ENCODE data around the gene ATOH8. TPM values are rescaled to one million over a fixed set of nuclear protein-coding genes. Genes with fewer than 3 reads are reported as not detected.

ATOH8 gene
- total and polyA plus RNA-seq, 11 donors, result 11.8 to 103 (median 19.0) TPM

DNA sequence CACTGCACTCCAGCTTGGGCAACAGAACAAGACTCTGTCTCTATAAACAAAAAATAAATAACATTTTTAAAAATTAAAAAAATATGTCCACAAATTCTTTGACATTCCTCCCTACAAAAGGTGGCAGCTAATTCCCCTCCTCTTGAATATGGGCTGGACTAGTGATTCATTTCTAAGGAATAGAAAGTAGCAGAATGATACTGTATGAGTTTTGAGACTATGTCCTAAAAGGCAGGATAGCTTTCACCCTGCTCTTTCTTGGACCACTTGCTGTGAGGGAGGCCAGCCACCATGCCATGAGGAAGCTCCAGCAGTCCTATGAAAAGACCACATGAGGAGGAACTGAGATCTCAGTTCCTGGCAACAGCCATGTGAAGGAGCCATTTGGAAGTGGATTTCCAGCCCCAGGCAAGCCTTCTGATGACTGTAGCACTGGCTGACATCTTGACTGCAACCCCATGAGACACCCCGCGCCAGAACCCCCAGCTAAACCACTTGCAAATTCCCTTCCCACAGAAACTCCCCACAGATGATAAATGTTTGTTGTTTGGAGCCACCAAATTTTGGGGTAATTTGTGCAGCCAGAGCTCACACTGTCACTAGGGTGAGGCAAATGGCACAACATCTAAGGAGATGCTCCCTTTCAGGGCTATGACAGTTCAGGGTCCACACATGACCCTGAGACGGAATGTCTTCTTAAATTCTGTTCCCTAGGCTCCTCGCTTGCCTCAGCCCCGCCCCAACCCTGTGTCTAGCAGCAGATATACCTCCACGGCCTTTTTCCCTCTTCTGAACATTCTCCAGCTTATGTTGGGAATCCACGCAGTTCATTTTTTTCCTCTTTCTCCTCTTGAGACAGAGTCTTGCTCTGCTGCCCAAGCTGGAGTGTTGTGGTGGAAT, 17.1 kb upstream of the ATOH8 start:
- peaks cover 0 to 59% (median 26%) of the 10 kb centered on the region in 12 donors for H3K4me1 ChIP-seq
- H3K27me3 ChIP-seq, result no peaks in the 10 kb centered on the region
- peak overlapping the region in 9 of 12 donors; percentile 31 to 69 (median 56) for H3K27ac ChIP-seq
- TF ChIP-seq CTCF (IDR thresholded peaks at IDR 0.05) (no peak), POLR2A (IDR thresholded peaks at IDR 0.05) (no peak)
- ATAC-seq (no peak), DNase-seq (no peak)
- intact Hi-C loops (cut with DNase I), result loop anchor here in 2 of 10 donors (5.0 to 10.0 kb wide), 2 partner anchors 36 to 338 kb away; no protein-coding TSS in a partner anchor
- no peak overlapping the region for H3K4me3 ChIP-seq
- H3K36me3 ChIP-seq, result no peaks in the 10 kb centered on the region
- no peaks in the 10 kb centered on the region for H3K9me3 ChIP-seq
- 87 to 94% (median 91%) methylated on average over 7 of the region's 7 CpGs for WGBS, 4 donors

DNA sequence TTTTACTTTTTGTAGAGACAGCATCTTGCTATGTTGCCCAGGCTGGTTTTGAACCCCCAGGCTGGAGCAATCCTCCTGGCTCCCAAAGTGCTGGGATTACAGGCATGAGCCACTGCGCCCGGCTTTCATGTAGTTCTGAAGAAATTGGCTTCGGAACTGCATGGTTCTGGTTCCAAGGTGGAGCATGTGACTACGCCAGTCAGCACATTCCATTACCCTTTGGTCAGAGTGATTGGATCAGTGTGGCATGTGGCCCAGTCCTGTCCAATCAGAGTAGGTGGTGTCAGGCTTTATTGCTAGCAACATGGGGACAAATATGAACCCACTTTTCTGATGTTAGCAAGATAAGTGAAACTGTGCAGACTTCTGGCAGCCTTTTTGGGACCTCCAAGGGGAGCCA, 16.3 kb upstream of the ATOH8 start:
- intact Hi-C loops (cut with DNase I), result loop anchor here in 2 of 10 donors (5.0 to 10.0 kb wide), 2 partner anchors 35 to 337 kb away; no protein-coding TSS in a partner anchor
- TF ChIP-seq CTCF (IDR thresholded peaks at IDR 0.05) (no peak), POLR2A (IDR thresholded peaks at IDR 0.05) (no peak)
- Histone ChIP-seq H3K27me3 (no peaks in the 10 kb centered on the region), H3K9me3 (no peaks in the 10 kb centered on the region), H3K4me1 (peaks cover 0 to 66% (median 33%) of the 10 kb centered on the region in 12 donors), H3K36me3 (no peaks in the 10 kb centered on the region), H3K27ac (peak overlapping the region in 9 of 12 donors; percentile 31 to 69 (median 56)), H3K4me3 (no peak overlapping the region)
- DNase-seq, result peak in 4 of 5 donors; percentile 72 to 78 (median 73)
- WGBS, 4 donors, result 50 to 67% (median 58%) methylated on average over 4 of the region's 4 CpGs
- peak; percentile 44 to 69 (median 60) for ATAC-seq

- WGBS, 4 donors, result 72 to 82% (median 75%) methylated on average over 4 of the region's 4 CpGs
- no peaks in the 10 kb centered on the region for H3K36me3 ChIP-seq
- ATAC-seq, result no peak
- H3K4me3 ChIP-seq, result no peak overlapping the region
- intact Hi-C loops (cut with DNase I), result loop anchor here in 2 of 10 donors (5.0 to 10.0 kb wide), 2 partner anchors 34 to 337 kb away; no protein-coding TSS in a partner anchor
- peak overlapping the region in 9 of 12 donors; percentile 31 to 69 (median 56) for H3K27ac ChIP-seq
- H3K27me3 ChIP-seq, result no peaks in the 10 kb centered on the region
- TF ChIP-seq POLR2A (IDR thresholded peaks at IDR 0.05) (no peak), CTCF (IDR thresholded peaks at IDR 0.05) (no peak)
- H3K9me3 ChIP-seq, result no peaks in the 10 kb centered on the region
- no peak for DNase-seq
- H3K4me1 ChIP-seq, result peaks cover under 1 to 68% (median 38%) of the 10 kb centered on the region in 12 donors
Observed at GRCh38 chr2:85737961-85738360, 15.8 kb upstream of the ATOH8 start.

- H3K4me1 ChIP-seq, result peaks cover 8 to 78% (median 56%) of the 10 kb centered on the region in 12 donors
- H3K36me3 ChIP-seq, result no peaks in the 10 kb centered on the region
- intact Hi-C loops (cut with DNase I), result no loop called here
- H3K27me3 ChIP-seq, result no peaks in the 10 kb centered on the region
- no peaks in the 10 kb centered on the region for H3K9me3 ChIP-seq
- no peak overlapping the region for H3K4me3 ChIP-seq
- peak overlapping the region in 9 of 12 donors; percentile 84 to 99 (median 88) for H3K27ac ChIP-seq
- DNase-seq (no peak), ATAC-seq (no peak)
- 84 to 87% (median 86%) methylated on average over 4 of the region's 4 CpGs for WGBS, 4 donors
- TF ChIP-seq POLR2A (IDR thresholded peaks at IDR 0.05) (no peak), CTCF (IDR thresholded peaks at IDR 0.05) (no peak)
Observed at GRCh38 chr2:85740193-85740592, 13.6 kb upstream of the ATOH8 start.

Data from heart left ventricle (tissue), 16 donors.